GM19238 (cell line): ENCODE data around the gene SECISBP2L.

Experiments used
- DNase-seq: peaks from one replicate; pipeline ENCODE4 v3.0.0; 2011; ENCODE audit warnings: low spot score; ENCODE audit not compliant: insufficient read length

SECISBP2L gene

GRCh38 chr15:49060710-49061495, 14.7 kb upstream of the SECISBP2L start:
- DNase-seq: no peak

- no peak for DNase-seq
Measured at GRCh38 chr15:49059491-49059890, 13.2 kb upstream of the SECISBP2L start.

GRCh38 chr15:49058559-49058958, 12.3 kb upstream of the SECISBP2L start:
- no peak for DNase-seq

GRCh38 chr15:49055630-49056029, 9.4 kb upstream of the SECISBP2L start:
- DNase-seq: no peak

- DNase-seq: no peak
Measured at GRCh38 chr15:49052662-49053061, 6.4 kb upstream of the SECISBP2L start.

- DNase-seq: no peak
Measured at GRCh38 chr15:49047456-49047855, 1.2 kb upstream of the SECISBP2L start.

GRCh38 chr15:49045751-49046219, 461 bp downstream of the SECISBP2L start:
- peak; percentile 12 for DNase-seq

- DNase-seq: no peak
Measured at GRCh38 chr15:49044766-49045606, 1.3 kb downstream of the SECISBP2L start.

GRCh38 chr15:49044002-49044401, 2.2 kb downstream of the SECISBP2L start:
- no peak for DNase-seq

GRCh38 chr15:49042165-49042564, 4.1 kb downstream of the SECISBP2L start:
- DNase-seq: no peak

GRCh38 chr15:49041426-49041825, 4.8 kb downstream of the SECISBP2L start:
- no peak for DNase-seq

- no peak for DNase-seq
Measured at GRCh38 chr15:49040151-49040550, 6.1 kb downstream of the SECISBP2L start.

GRCh38 chr15:49038382-49038781, 7.9 kb downstream of the SECISBP2L start:
- DNase-seq: no peak

- no peak for DNase-seq
Measured at GRCh38 chr15:49037546-49037940, 8.7 kb downstream of the SECISBP2L start.

GRCh38 chr15:49036650-49037545, 9.3 kb downstream of the SECISBP2L start:
- DNase-seq: no peak

- no peak for DNase-seq
Measured at GRCh38 chr15:49035825-49036224, 10.4 kb downstream of the SECISBP2L start.

- DNase-seq: no peak
Measured at GRCh38 chr15:49032601-49033145, 13.6 kb downstream of the SECISBP2L start.

GRCh38 chr15:49031804-49032203, 14.4 kb downstream of the SECISBP2L start:
- no peak for DNase-seq

GRCh38 chr15:49026700-49027099, 19.5 kb downstream of the SECISBP2L start:
- no peak for DNase-seq

- no peak for DNase-seq
Measured at GRCh38 chr15:49024840-49025239, 21.4 kb downstream of the SECISBP2L start.

- no peak for DNase-seq
Measured at GRCh38 chr15:49023354-49023753, 22.9 kb downstream of the SECISBP2L start.
